ENCODE results near the gene OR4E2.
"Not testable (repeated sequence)": the region's sequence is repeated elsewhere in the genome, so short reads cannot be mapped to it uniquely, and the experiment has no call there.

Gene OR4E2

GRCh38 chr14:21698538-21698937, 44.9 kb downstream of the OR4E2 start:
- DNase-seq: not testable (repeated sequence)

- no peak for DNase-seq
Observed at GRCh38 chr14:21699551-21699950, 45.9 kb downstream of the OR4E2 start.

GRCh38 chr14:21702316-21702715, 48.7 kb downstream of the OR4E2 start:
- no peak for DNase-seq

GRCh38 chr14:21703357-21704326, 50.0 kb downstream of the OR4E2 start:
- DNase-seq: no peak

GRCh38 chr14:21704338-21704737, 50.7 kb downstream of the OR4E2 start:
- no peak for DNase-seq

GRCh38 chr14:21711360-21711961, 57.8 kb downstream of the OR4E2 start:
- no peak for DNase-seq

GRCh38 chr14:21712036-21712435, 58.4 kb downstream of the OR4E2 start:
- no peak for DNase-seq

- DNase-seq: no peak
Observed at GRCh38 chr14:21714318-21714929, 60.8 kb downstream of the OR4E2 start.

All from activated T-cell treated with anti-CD3 and anti-CD28 coated beads, Interleukin-2, amount 50 U/mL, for 1 hour (primary cell).